ENCODE measurements around the gene DDX51. TPM values are rescaled to one million over a fixed set of nuclear protein-coding genes. Genes with fewer than 3 reads are reported as not detected.

DDX51 gene
- total RNA-seq, 1 donor from 2014 or later, result 55.5 TPM

DNA sequence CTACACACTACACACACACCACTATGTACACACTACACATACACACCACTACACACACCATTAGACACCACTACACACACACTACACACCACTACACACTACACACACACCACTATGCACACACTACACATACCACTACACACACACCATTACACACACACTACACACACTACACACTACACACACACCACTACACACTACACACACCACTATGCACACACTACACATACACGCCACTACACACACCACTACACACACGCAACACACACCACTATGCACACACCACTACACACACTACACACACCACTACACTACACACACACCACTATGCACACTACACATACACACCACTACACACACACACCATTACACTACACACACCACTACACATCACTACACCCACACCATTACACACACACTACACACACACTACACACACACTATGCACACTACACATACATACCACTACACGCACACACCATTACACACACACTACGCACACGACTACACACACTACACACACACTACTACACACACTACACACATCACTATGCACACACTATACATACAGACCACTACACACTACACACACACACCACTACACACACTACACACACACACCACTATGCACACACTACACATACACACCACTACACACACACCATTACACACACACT lies 13.8 kb upstream of the DDX51 start:
- Mint-ChIP-seq H3K36me3 (ENCODE audit: low read depth) (peaks cover 2% of the 10 kb centered on the region), H3K4me3 (no peak overlapping the region), H3K4me1 (peaks cover 4% of the 10 kb centered on the region), H3K27ac (no peak overlapping the region), H3K27me3 (no peaks in the 10 kb centered on the region), H3K9me3 (no peaks in the 10 kb centered on the region)
- intact Hi-C loops (cut with micrococcal nuclease), result loop anchor here (10.0 kb wide), 1 partner anchor 457 kb away; the partner anchor contains the start of genes LRCOL1 and P2RX2
- DNase-seq, result no peak

DNA sequence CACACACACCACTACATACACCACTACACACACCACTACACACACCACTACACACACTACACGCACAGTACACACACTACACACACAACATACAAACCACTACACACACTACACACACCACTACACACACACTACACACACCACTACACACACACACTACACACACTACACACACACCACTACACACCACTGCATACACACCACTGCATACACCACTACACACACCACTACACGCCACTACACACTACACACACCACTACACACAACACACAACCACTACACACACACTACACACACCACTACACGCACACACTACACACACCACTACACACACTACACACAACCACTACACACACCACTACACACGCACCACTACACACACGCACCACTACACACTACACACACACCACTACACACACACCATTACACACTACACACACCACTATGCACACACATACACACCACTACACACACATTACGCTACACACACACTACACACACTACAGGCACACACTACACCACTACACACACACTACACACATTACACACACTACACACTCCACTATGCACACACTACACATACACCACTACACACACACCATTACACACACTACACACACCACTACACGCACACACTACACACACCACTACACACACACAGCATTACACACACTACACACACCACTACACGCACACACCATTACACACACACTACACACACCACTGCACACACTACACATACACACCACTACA lies 12.6 kb upstream of the DDX51 start:
- Mint-ChIP-seq H3K4me1 (peaks cover 1% of the 10 kb centered on the region), H3K27me3 (no peaks in the 10 kb centered on the region), H3K4me3 (no peak overlapping the region), H3K36me3 (ENCODE audit: low read depth) (no peaks in the 10 kb centered on the region), H3K27ac (no peak overlapping the region), H3K9me3 (no peaks in the 10 kb centered on the region)
- no peak for DNase-seq
- intact Hi-C loops (cut with micrococcal nuclease), result loop anchor here (10.0 kb wide), 1 partner anchor 458 kb away; the partner anchor contains the start of genes LRCOL1 and P2RX2

DNA sequence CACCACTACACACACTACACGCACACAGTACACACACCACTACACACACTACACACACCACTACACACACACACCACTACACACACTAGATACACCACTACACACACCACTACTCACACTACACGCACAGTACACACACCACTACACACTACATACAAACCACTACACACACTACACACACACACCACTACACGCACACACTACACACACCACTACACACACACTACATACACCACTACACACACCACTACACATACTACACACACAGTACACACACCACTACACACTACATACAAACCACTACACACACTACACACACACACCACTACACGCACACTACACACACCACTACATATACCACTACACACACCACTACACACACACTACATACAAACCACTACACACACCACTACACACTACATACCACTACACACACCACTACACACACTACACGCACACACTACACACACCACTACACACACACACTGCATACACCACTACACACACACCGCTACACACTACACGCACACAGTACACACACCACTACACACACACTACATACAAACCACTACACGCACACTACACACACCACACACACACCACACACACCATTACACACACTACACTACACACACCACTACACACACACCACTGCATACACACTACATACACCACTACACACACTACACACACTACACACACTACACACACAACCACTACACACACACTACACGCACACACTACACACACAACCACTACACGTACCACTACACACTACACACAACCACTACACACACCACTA lies 11.9 kb upstream of the DDX51 start:
- Mint-ChIP-seq H3K27ac (no peak overlapping the region), H3K4me3 (no peak overlapping the region), H3K36me3 (ENCODE audit: low read depth) (no peaks in the 10 kb centered on the region), H3K9me3 (no peaks in the 10 kb centered on the region), H3K4me1 (peaks cover 1% of the 10 kb centered on the region), H3K27me3 (no peaks in the 10 kb centered on the region)
- intact Hi-C loops (cut with micrococcal nuclease), result loop anchor here (2.0 to 10.0 kb wide), 2 partner anchors 259 to 459 kb away; partner anchors contain the start of genes LRCOL1 and P2RX2
- no peak for DNase-seq

DNA sequence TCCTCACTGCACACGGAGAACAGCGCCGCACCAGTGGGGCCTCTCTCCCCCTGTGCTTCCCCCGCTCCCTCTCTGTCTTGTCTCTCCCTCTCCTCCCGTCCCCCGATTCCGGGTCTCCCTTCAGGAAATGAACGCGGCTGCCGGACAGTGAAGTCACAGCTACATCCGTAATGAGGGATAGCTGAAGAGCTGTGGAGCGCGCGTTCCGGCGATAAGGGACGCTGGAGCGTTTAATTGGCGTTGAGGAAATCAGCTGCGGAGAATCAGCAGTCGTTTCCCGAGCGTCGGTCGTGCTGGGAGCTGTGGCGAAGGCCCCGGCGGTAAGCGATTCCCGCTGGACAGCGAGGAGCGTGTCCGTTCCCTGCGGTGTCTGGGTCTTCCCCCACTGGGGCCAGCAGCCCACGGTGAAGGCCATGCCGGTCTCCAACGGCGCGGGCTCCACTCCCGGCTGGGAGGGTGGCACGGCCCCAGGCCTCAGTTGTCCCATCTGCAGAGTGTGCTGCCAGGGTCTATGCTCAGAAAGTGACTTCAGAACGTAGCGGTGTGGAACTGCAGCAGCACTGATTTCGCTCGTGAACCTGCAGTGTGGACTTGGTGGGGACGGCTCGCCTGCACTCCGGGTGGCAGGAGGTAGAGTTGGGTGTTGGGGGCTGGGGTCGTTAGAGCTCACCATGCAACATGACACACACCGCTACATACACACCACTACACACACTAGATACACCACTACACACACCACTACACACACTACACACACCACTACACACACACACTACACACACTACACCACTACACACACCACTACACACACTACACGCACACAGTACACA lies 11.0 kb upstream of the DDX51 start:
- Mint-ChIP-seq H3K27me3 (no peaks in the 10 kb centered on the region), H3K27ac (no peak overlapping the region), H3K9me3 (no peaks in the 10 kb centered on the region), H3K4me1 (peaks cover 1% of the 10 kb centered on the region), H3K36me3 (ENCODE audit: low read depth) (no peaks in the 10 kb centered on the region), H3K4me3 (no peak overlapping the region)
- intact Hi-C loops (cut with micrococcal nuclease), result loop anchor here (1.0 to 10.0 kb wide), 4 partner anchors 32 to 460 kb away; partner anchors contain the start of genes LRCOL1 and P2RX2
- peak; percentile 72 for DNase-seq

DNA sequence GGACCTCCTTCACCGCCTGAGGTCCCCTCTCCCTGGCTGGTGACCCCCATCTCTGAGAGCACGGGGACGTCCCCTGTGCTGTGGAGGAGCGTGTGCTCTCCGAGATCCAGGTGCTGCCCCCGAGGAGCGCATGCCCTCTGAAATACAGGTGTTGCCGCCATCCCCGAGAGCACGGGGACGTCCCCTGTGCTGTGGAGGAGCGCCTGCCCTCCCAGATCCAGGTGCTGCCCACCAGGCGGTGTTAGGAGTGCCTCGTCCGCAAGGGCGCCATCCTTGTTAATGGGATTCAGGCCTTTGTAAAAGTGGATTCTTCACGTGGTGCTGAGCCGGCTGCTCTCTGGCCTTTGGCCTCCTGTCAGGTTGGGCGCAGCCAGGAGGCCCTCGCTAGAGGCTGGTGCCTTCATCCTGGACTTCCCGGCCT lies 10.2 kb upstream of the DDX51 start:
- H3K4me1 Mint-ChIP-seq, result peaks cover 1% of the 10 kb centered on the region
- peak overlapping the region; percentile 23 for H3K27ac Mint-ChIP-seq
- intact Hi-C loops (cut with micrococcal nuclease), result loop anchor here (1.0 to 10.0 kb wide), 4 partner anchors 33 to 460 kb away; partner anchors contain the start of genes LRCOL1 and P2RX2
- H3K4me3 Mint-ChIP-seq, result no peak overlapping the region
- H3K36me3 Mint-ChIP-seq (ENCODE audit: low read depth), result no peaks in the 10 kb centered on the region
- no peaks in the 10 kb centered on the region for H3K27me3 Mint-ChIP-seq
- no peaks in the 10 kb centered on the region for H3K9me3 Mint-ChIP-seq
- no peak for DNase-seq

DNA sequence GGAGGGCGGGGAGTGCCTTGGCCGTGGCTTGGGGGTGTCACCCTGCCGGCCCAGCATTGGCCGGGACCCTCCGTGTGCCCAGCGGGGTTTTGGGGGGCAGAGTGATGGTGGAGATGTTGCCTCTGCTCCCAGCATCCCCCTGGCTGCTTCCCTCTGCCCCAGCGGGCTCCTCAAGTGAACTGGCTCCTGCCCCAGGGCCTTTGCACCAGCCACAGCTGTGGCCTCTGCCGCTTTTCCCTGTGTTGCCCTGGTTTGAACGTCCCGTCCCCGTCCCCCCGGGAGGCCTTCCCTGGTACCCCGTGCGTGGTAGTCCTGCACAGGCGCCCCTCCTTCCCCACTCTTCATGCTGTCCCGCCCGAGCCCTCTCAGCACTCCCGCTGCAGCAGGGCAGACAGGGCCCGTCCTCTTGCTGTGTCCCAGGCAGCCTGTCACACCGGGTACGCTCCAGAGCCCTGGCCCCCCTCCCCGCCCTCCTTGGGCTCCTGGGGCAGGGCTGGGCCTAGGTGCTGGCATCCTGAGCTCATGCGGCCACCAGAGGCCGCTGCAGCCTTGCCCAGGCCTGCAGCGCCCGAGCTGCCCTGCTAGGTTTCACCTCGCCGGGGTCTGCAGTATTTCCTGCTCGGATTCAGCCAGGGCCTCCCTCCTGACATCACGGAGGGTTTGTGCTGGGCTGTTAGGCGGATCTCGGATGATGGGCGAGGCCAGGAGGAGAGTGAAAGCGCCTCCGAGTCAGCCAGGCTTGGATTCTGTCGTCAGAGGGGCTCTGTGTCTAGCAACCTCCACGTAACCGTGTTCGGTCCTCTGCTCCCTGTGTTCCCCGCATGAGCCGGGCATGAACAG lies 9.6 kb upstream of the DDX51 start:
- no peak overlapping the region for H3K4me3 Mint-ChIP-seq
- no peaks in the 10 kb centered on the region for H3K9me3 Mint-ChIP-seq
- H3K36me3 Mint-ChIP-seq (ENCODE audit: low read depth), result no peaks in the 10 kb centered on the region
- intact Hi-C loops (cut with micrococcal nuclease), result loop anchor here (1.0 to 10.0 kb wide), 4 partner anchors 34 to 461 kb away; partner anchors contain the start of genes LRCOL1 and P2RX2
- H3K27me3 Mint-ChIP-seq, result no peaks in the 10 kb centered on the region
- DNase-seq, result peak; percentile 91
- H3K4me1 Mint-ChIP-seq, result peaks cover 1% of the 10 kb centered on the region
- H3K27ac Mint-ChIP-seq, result no peak overlapping the region

DNA sequence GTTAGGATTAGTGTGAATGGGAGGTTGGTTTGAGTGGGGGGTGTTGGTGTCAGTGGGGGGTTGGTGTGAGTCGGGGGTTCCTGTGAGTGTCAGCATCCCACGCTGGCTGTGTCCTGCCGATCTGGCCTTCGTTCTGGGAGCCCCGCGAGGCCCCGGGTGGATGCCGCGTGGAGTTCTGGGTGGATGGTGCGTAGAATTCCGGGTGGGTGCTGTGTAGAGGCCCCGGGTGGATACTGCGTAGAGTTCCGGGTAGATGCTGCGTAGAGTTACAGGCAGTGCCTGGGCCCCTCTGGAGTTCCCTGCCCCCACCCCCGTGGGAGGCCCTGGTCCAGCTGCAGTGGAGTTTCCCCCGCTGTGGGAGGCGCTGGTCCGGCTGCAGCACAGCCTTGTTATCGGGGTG lies 8.8 kb upstream of the DDX51 start:
- H3K27ac Mint-ChIP-seq, result no peak overlapping the region
- H3K4me3 Mint-ChIP-seq, result no peak overlapping the region
- no peak for DNase-seq
- no peaks in the 10 kb centered on the region for H3K27me3 Mint-ChIP-seq
- H3K36me3 Mint-ChIP-seq (ENCODE audit: low read depth), result peaks cover 3% of the 10 kb centered on the region
- intact Hi-C loops (cut with micrococcal nuclease), result loop anchor here (5.0 to 10.0 kb wide), 2 partner anchors 34 to 462 kb away; partner anchors contain the start of genes LRCOL1 and P2RX2
- peaks cover 1% of the 10 kb centered on the region for H3K4me1 Mint-ChIP-seq
- H3K9me3 Mint-ChIP-seq, result no peaks in the 10 kb centered on the region

DNA sequence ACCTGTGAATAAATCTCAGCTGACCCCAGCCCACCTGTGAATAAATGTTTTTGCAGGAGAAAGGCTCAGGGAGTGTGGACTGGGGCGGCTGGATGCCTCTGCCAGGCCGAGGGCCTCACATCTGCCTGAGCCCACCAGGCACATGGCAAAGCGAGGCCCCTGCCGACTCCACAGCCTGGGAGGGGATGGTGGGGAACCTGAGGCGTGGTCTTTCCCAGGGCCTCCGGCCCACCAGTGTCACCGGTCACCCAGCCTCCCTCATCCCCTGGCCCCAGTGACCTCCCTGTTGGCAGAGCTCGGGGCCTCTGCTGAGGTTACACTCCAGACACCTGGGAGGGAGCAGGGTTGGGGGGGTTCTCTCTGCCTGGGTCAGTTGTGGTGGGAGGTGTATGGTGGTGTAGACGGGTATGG lies 8.3 kb upstream of the DDX51 start:
- Mint-ChIP-seq H3K4me1 (peaks cover 1% of the 10 kb centered on the region), H3K27ac (no peak overlapping the region), H3K9me3 (no peaks in the 10 kb centered on the region), H3K27me3 (no peaks in the 10 kb centered on the region), H3K36me3 (ENCODE audit: low read depth) (peaks cover 3% of the 10 kb centered on the region), H3K4me3 (no peak overlapping the region)
- intact Hi-C loops (cut with micrococcal nuclease), result loop anchor here (5.0 to 10.0 kb wide), 2 partner anchors 35 to 462 kb away; partner anchors contain the start of genes LRCOL1 and P2RX2
- DNase-seq, result no peak

DNA sequence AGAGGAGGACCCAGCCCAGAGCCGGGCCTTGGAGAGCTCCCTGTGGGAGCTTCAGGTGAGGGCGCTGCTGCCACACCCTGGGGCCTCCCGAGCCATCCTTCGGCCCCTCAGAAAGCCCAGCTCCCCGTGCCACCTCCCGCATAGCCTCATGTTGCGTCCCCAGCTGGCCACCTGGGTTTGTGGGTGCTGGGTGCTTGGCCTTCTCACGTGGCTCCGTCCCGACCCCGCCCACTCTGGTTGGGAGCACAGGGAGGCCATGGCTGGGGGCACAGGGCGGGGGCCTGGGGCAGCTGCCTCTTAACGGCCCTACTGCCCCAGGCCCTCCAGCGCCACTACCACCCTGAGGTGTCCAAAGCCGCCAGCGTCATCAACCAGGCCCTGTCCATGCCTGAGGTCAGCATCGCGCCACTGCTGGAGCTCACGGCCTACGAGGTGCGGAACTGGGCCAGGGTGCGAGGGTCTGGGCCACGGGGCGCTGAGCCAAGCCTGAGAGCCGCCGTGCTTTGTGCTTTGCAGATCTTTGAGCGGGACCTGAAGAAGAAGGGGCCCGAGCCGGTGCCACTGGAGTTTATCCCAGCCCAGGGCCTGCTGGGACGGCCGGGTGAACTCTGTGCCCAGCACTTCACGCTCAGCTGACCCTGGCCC lies 7.8 kb upstream of the DDX51 start:
- DNase-seq, result no peak
- Mint-ChIP-seq H3K4me3 (no peak overlapping the region), H3K9me3 (no peaks in the 10 kb centered on the region), H3K27me3 (no peaks in the 10 kb centered on the region), H3K4me1 (peaks cover 1% of the 10 kb centered on the region), H3K27ac (no peak overlapping the region), H3K36me3 (ENCODE audit: low read depth) (peaks cover 3% of the 10 kb centered on the region)
- intact Hi-C loops (cut with micrococcal nuclease), result loop anchor here (5.0 to 10.0 kb wide), 2 partner anchors 35 to 463 kb away; partner anchors contain the start of genes LRCOL1 and P2RX2

DNA sequence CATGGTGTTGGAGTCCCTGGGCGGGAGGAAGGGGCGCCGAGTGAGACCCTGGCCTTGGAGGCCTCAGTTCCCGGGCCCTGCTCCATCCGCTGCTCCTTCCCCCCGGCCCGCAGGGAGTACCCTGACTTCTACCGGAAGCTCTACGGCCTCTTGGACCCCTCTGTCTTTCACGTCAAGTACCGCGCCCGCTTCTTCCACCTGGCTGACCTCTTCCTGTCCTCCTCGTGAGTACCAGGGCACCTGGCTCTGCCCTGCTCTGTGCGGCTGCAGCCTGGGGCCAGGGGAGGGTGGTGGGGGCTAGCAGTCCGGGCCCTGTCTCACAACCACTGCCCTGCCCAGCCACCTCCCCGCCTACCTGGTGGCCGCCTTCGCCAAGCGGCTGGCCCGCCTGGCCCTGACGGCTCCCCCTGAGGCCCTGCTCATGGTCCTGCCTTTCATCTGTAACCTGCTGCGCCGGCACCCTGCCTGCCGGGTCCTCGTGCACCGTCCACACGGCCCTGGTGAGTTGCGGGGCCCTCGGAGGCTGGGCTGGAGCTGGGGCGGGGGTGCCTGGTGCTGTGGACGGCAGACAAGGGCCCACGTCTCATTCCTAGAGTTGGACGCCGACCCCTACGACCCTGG lies 7.1 kb upstream of the DDX51 start:
- intact Hi-C loops (cut with micrococcal nuclease), result loop anchor here (5.0 to 10.0 kb wide), 2 partner anchors 36 to 464 kb away; partner anchors contain the start of genes LRCOL1 and P2RX2
- Mint-ChIP-seq H3K36me3 (ENCODE audit: low read depth) (peaks cover 9% of the 10 kb centered on the region), H3K4me1 (peaks cover 4% of the 10 kb centered on the region), H3K9me3 (no peaks in the 10 kb centered on the region), H3K27me3 (no peaks in the 10 kb centered on the region), H3K4me3 (no peak overlapping the region), H3K27ac (no peak overlapping the region)
- DNase-seq, result no peak

DNA sequence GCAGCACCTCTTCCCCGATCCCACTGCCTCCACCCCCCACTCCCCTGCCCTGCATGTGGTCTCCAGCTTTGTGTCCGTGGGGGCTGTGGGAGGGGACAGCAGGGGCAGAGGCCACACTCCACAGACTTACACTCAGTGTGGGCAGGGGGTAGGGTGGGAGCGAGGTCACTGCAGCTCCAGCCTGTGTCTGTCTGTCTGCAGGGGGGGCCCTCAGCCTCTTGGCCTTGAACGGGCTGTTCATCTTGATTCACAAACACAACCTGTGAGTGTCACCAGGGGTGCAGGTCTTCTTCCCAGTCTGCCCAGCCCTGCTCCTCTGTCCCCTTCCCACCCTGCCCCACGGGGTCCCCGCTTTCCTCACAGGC lies 6.6 kb upstream of the DDX51 start:
- no peak for DNase-seq
- Mint-ChIP-seq H3K36me3 (ENCODE audit: low read depth) (peaks cover 13% of the 10 kb centered on the region), H3K27ac (no peak overlapping the region), H3K4me3 (no peak overlapping the region), H3K4me1 (peaks cover 9% of the 10 kb centered on the region), H3K27me3 (no peaks in the 10 kb centered on the region), H3K9me3 (no peaks in the 10 kb centered on the region)
- intact Hi-C loops (cut with micrococcal nuclease), result loop anchor here (5.0 to 10.0 kb wide), 2 partner anchors 37 to 464 kb away; partner anchors contain the start of genes LRCOL1 and P2RX2

All from activated CD4-positive, alpha-beta T cell treated with anti-CD3 and anti-CD28 coated beads, Interleukin-2, amount 10 ng/mL, durations not matched to agents 24 days and 14 days (primary cell).